Hepatocyte (in vitro differentiated cells): ENCODE results near the gene SGTA.

Source experiments
- CTCF ChIP-seq: fragments of 200-600 bp; sonication (generic); IDR thresholded peaks from 2 replicates; pipeline ENCODE4 v1.5.1; 2016; ENCODE audit warnings: antibody characterized with exemption, mild to moderate bottlenecking; ENCODE audit not compliant: poor library complexity
- EZH2phosphoT487 ChIP-seq: fragments of 200-600 bp; sonication (generic); IDR thresholded peaks from one replicate; pipeline ENCODE4 v1.6.1; 2018; ENCODE audit warnings: antibody characterized with exemption, mild to moderate bottlenecking, low read depth, moderate library complexity; ENCODE audit not compliant: unreplicated experiment, severe bottlenecking

- TF ChIP-seq CTCF: no peak
- TF ChIP-seq EZH2phosphoT487: no peak
Measured at GRCh38 chr19:2803486-2804155, 20.5 kb upstream of the SGTA start.
